GM21447 (cell line): ENCODE data around the gene RNFT2.
"Not testable (repeated sequence)": the region's sequence is repeated elsewhere in the genome, so short reads cannot be mapped to it uniquely, and the experiment has no call there.

Experiments
- ATAC-seq: cut with Tn5 transposase; IDR thresholded peaks from one replicate; pipeline ENCODE4 v1.9.1; 2021; ENCODE audit not compliant: unreplicated experiment

Gene RNFT2

GRCh38 chr12:116790066-116790465 lies 52.0 kb downstream of the RNFT2 start:
- no peak for ATAC-seq

GRCh38 chr12:116792403-116792802 lies 54.3 kb downstream of the RNFT2 start:
- ATAC-seq, result no peak

GRCh38 chr12:116794725-116795124 lies 56.6 kb downstream of the RNFT2 start:
- ATAC-seq, result no peak

GRCh38 chr12:116797885-116798284 lies 59.8 kb downstream of the RNFT2 start:
- ATAC-seq, result no peak

- ATAC-seq, result no peak
These were observed 60.6 kb downstream of the RNFT2 start for GRCh38 chr12:116798719-116799118.

GRCh38 chr12:116799955-116800354 lies 61.8 kb downstream of the RNFT2 start:
- ATAC-seq, result no peak

- ATAC-seq, result no peak
These were observed 62.8 kb downstream of the RNFT2 start for GRCh38 chr12:116800918-116801317.

GRCh38 chr12:116802018-116802417 lies 63.9 kb downstream of the RNFT2 start:
- ATAC-seq, result no peak

GRCh38 chr12:116803013-116803736 lies 65.1 kb downstream of the RNFT2 start:
- no peak for ATAC-seq

GRCh38 chr12:116804051-116804450 lies 65.9 kb downstream of the RNFT2 start:
- ATAC-seq, result no peak

GRCh38 chr12:116806845-116807440 lies 68.8 kb downstream of the RNFT2 start:
- no peak for ATAC-seq

GRCh38 chr12:116807546-116807945 lies 69.4 kb downstream of the RNFT2 start:
- ATAC-seq, result no peak

GRCh38 chr12:116808113-116809105 lies 70.3 kb downstream of the RNFT2 start:
- ATAC-seq, result no peak

GRCh38 chr12:116812238-116812637 lies 74.1 kb downstream of the RNFT2 start:
- no peak for ATAC-seq

- ATAC-seq, result no peak
These were observed 75.3 kb downstream of the RNFT2 start for GRCh38 chr12:116813271-116814041.

- ATAC-seq, result not testable (repeated sequence)
These were observed 76.7 kb downstream of the RNFT2 start for GRCh38 chr12:116814766-116815165.

GRCh38 chr12:116818341-116818856 lies 80.3 kb downstream of the RNFT2 start:
- ATAC-seq, result peak; percentile 24

- peak; percentile 78 for ATAC-seq
These were observed 81.1 kb downstream of the RNFT2 start for GRCh38 chr12:116818948-116819832.

GRCh38 chr12:116820064-116820656 lies 82.0 kb downstream of the RNFT2 start:
- no peak for ATAC-seq
